ENCODE data around the gene LRP1B. TPM values are rescaled to one million over a fixed set of nuclear protein-coding genes. Genes with fewer than 3 reads are reported as not detected.

Gene LRP1B
- polyA plus RNA-seq, 4 donors = 0.92 to 3.7 (median 1.3) TPM

- DNase-seq (ENCODE audit: low read depth in 4 of 4, low spot score in 3 of 4) = no peak
Measured at GRCh38 chr2:141611176-141611571, 519.6 kb downstream of the LRP1B start.

GRCh38 chr2:141610564-141611175 is 520.1 kb downstream of the LRP1B start:
- no peak for DNase-seq (ENCODE audit: low read depth in 4 of 4, low spot score in 3 of 4)

GRCh38 chr2:141605163-141605562 is 525.7 kb downstream of the LRP1B start:
- no peak for DNase-seq (ENCODE audit: low read depth in 4 of 4, low spot score in 3 of 4)

- no peak for DNase-seq (ENCODE audit: low read depth in 4 of 4, low spot score in 3 of 4)
Measured at GRCh38 chr2:141601511-141602152, 529.2 kb downstream of the LRP1B start.

GRCh38 chr2:141599721-141600120 is 531.1 kb downstream of the LRP1B start:
- DNase-seq (ENCODE audit: low read depth in 4 of 4, low spot score in 3 of 4) = no peak

GRCh38 chr2:141598982-141599381 is 531.8 kb downstream of the LRP1B start:
- DNase-seq (ENCODE audit: low read depth in 4 of 4, low spot score in 3 of 4) = no peak

GRCh38 chr2:141595316-141595920 is 535.4 kb downstream of the LRP1B start:
- DNase-seq (ENCODE audit: low read depth in 4 of 4, low spot score in 3 of 4) = no peak

- no peak for DNase-seq (ENCODE audit: low read depth in 4 of 4, low spot score in 3 of 4)
Measured at GRCh38 chr2:141591787-141592186, 539.0 kb downstream of the LRP1B start.

- DNase-seq (ENCODE audit: low read depth in 4 of 4, low spot score in 3 of 4) = no peak
Measured at GRCh38 chr2:141590620-141591019, 540.2 kb downstream of the LRP1B start.

- no peak for DNase-seq (ENCODE audit: low read depth in 4 of 4, low spot score in 3 of 4)
Measured at GRCh38 chr2:141589314-141589713, 541.5 kb downstream of the LRP1B start.

GRCh38 chr2:141586985-141587384 is 543.8 kb downstream of the LRP1B start:
- no peak for DNase-seq (ENCODE audit: low read depth in 4 of 4, low spot score in 3 of 4)

GRCh38 chr2:141582213-141582612 is 548.6 kb downstream of the LRP1B start:
- no peak for DNase-seq (ENCODE audit: low read depth in 4 of 4, low spot score in 3 of 4)

- DNase-seq (ENCODE audit: low read depth in 4 of 4, low spot score in 3 of 4) = no peak
Measured at GRCh38 chr2:141579071-141579470, 551.7 kb downstream of the LRP1B start.

- DNase-seq (ENCODE audit: low read depth in 4 of 4, low spot score in 3 of 4) = no peak
Measured at GRCh38 chr2:141570474-141571131, 560.2 kb downstream of the LRP1B start.

- DNase-seq (ENCODE audit: low read depth in 4 of 4, low spot score in 3 of 4) = no peak
Measured at GRCh38 chr2:141569941-141570340, 560.9 kb downstream of the LRP1B start.

- no peak for DNase-seq (ENCODE audit: low read depth in 4 of 4, low spot score in 3 of 4)
Measured at GRCh38 chr2:141565597-141565996, 565.2 kb downstream of the LRP1B start.

- no peak for DNase-seq (ENCODE audit: low read depth in 4 of 4, low spot score in 3 of 4)
Measured at GRCh38 chr2:141560723-141561122, 570.1 kb downstream of the LRP1B start.

- DNase-seq (ENCODE audit: low read depth in 4 of 4, low spot score in 3 of 4) = no peak
Measured at GRCh38 chr2:141557329-141558095, 573.3 kb downstream of the LRP1B start.

- DNase-seq (ENCODE audit: low read depth in 4 of 4, low spot score in 3 of 4) = no peak
Measured at GRCh38 chr2:141555876-141556470, 574.8 kb downstream of the LRP1B start.

GRCh38 chr2:141554810-141555209 is 576.0 kb downstream of the LRP1B start:
- peak; percentile 6 to 20 (median 11) for DNase-seq (ENCODE audit: low read depth in 4 of 4, low spot score in 3 of 4)

Measured in left renal pelvis (tissue), 4 donors.